ENCODE data around the gene APEX2. TPM values are rescaled to one million over a fixed set of nuclear protein-coding genes. Genes with fewer than 3 reads are reported as not detected.

The APEX2 gene
- total and polyA plus RNA-seq, 4 donors = 6.2 to 15.4 (median 10.2) TPM

DNA sequence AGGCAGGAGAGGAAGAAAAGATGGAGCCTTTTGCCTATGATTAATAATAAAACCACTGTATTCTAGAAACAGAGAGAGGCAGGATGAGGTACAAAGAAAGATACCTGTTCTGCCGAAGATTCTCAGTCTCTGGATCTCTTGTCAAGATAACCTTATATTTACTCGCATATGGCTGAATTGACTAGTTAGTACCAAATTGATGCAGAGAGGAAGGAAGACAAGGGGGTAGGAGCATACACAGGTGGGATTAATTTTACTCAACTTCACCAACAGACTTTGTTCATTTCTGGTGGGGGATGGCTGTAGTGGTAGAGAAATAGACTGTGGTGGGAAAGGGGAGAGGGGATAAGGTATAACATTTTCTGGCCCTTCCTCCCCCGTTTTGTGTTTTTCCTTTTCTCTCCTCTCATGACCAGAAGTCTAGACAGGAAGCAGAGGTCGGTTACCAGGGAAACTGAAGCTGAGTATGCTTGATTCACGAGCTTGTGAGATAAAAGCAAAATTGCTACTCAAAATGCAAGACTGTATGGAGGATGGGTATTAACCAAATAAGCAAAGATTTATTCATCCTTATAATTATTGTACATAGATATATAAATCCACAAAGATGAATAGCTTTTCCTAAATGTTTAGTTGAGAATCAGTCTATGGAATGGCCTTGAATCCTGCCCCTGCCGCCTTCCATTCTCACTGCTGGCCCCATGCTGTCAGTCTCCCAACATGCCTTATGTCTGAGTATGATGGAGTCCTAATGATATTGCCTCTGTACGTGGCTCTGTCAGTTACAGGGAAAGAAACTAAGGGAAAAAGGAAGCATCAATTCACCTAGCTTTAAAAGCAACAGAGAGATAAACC is 56.9 kb downstream of the APEX2 start:
- H3K4me1 ChIP-seq (ENCODE audit: control insufficient read depth in 5 of 5, insufficient read depth in 5 of 5, low read length in 5 of 5) = peaks cover 0 to 3% (median 0%) of the 10 kb centered on the region in 5 donors
- no peak overlapping the region for H3K4me3 ChIP-seq
- ATAC-seq (ENCODE audit: insufficient read depth, low FRiP score) = no peak
- no peak overlapping the region for H3K9ac ChIP-seq (ENCODE audit: insufficient read depth in 1 of 2, low read length in 2 of 2)
- peak in 2 of 3 donors; percentile 29 to 53 for DNase-seq
- peaks cover 0 to 2% (median 0%) of the 10 kb centered on the region in 4 donors for H3K9me3 ChIP-seq (ENCODE audit: control insufficient read depth in 4 of 4, insufficient read depth in 3 of 4, low read length in 3 of 4)
- WGBS, 2 donors = 7 to 29% methylated on average over 7 of the region's 7 CpGs
- no peak for TF ChIP-seq CTCF (IDR thresholded peaks at IDR 0.05; ENCODE audit: control extremely low read depth, extremely low read depth)
- H3K36me3 ChIP-seq (ENCODE audit: control insufficient read depth in 4 of 4, insufficient read depth in 4 of 4, low read length in 4 of 4) = no peaks in the 10 kb centered on the region
- H3K27ac ChIP-seq (ENCODE audit: low read depth in 1 of 2, low read length in 1 of 2) = no peak overlapping the region
- peaks cover 0 to 4% (median 0%) of the 10 kb centered on the region in 3 donors for H3K27me3 ChIP-seq (ENCODE audit: control insufficient read depth in 3 of 3, insufficient read depth in 3 of 3, low read length in 2 of 3)

GRCh38 chrX:55057675-55058249 is 57.6 kb downstream of the APEX2 start:
- no peak overlapping the region for H3K27ac ChIP-seq (ENCODE audit: low read depth in 1 of 2, low read length in 1 of 2)
- peaks cover 0 to 4% (median 0%) of the 10 kb centered on the region in 3 donors for H3K27me3 ChIP-seq (ENCODE audit: control insufficient read depth in 3 of 3, insufficient read depth in 3 of 3, low read length in 2 of 3)
- 22 to 23% methylated on average over 5 of the region's 5 CpGs for WGBS, 2 donors
- H3K9ac ChIP-seq (ENCODE audit: insufficient read depth in 1 of 2, low read length in 2 of 2) = no peak overlapping the region
- ATAC-seq (ENCODE audit: insufficient read depth, low FRiP score) (peak; percentile 77), DNase-seq (peak; percentile 21 to 63 (median 49))
- H3K36me3 ChIP-seq (ENCODE audit: control insufficient read depth in 4 of 4, insufficient read depth in 4 of 4, low read length in 4 of 4) = no peaks in the 10 kb centered on the region
- no peak overlapping the region for H3K4me3 ChIP-seq
- H3K9me3 ChIP-seq (ENCODE audit: control insufficient read depth in 4 of 4, insufficient read depth in 3 of 4, low read length in 3 of 4) = no peaks in the 10 kb centered on the region
- TF ChIP-seq CTCF (IDR thresholded peaks at IDR 0.05; ENCODE audit: control extremely low read depth, extremely low read depth) = peak; percentile 70
- peaks cover 0 to 3% (median 0%) of the 10 kb centered on the region in 5 donors for H3K4me1 ChIP-seq (ENCODE audit: control insufficient read depth in 5 of 5, insufficient read depth in 5 of 5, low read length in 5 of 5)

Other genes starting within 250 kb of the APEX2 start
- gene ITIH6, start 202.1 kb upstream of the APEX2 start, total RNA-seq = under 1 TPM in 1 of 2 donors, not detected in 1; 0.20 TPM
- not detected for gene ITIH6, start 202.1 kb upstream of the APEX2 start, polyA plus RNA-seq
- 100 to 1,000 TPM; 114 to 276 TPM for gene MAGED2, start 192.6 kb upstream of the APEX2 start, total RNA-seq
- gene MAGED2, start 192.6 kb upstream of the APEX2 start, polyA plus RNA-seq = 10 to 100 TPM; 75.8 to 76.4 TPM
- 10 to 100 TPM in 1 of 2 donors, 1 to 10 TPM in 1; 4.2 to 30.9 TPM for gene TRO, start 79.5 kb upstream of the APEX2 start, total RNA-seq
- gene TRO, start 79.5 kb upstream of the APEX2 start, polyA plus RNA-seq = 1 to 10 TPM; 1.9 to 2.8 TPM
- gene PFKFB1, start 6.2 kb upstream of the APEX2 start, total RNA-seq = under 1 TPM; 0.17 to 0.34 TPM
- gene PFKFB1, start 6.2 kb upstream of the APEX2 start, polyA plus RNA-seq = under 1 TPM; 0.06 to 0.14 TPM
- 100 to 1,000 TPM in 1 of 2 donors, 1 to 10 TPM in 1; 2.8 to 111 TPM for gene ALAS2, start 30.6 kb downstream of the APEX2 start, total RNA-seq
- gene ALAS2, start 30.6 kb downstream of the APEX2 start, polyA plus RNA-seq = under 1 TPM; 0.10 to 0.19 TPM
- gene PAGE2B, start 74.7 kb downstream of the APEX2 start, total RNA-seq = not detected
- under 1 TPM in 1 of 2 donors, not detected in 1; 0.37 TPM for gene PAGE2B, start 74.7 kb downstream of the APEX2 start, polyA plus RNA-seq
- not detected for gene PAGE2, start 88.7 kb downstream of the APEX2 start, total RNA-seq
- gene PAGE2, start 88.7 kb downstream of the APEX2 start, polyA plus RNA-seq = not detected
- gene PAGE5, start 220.0 kb downstream of the APEX2 start, total RNA-seq = not detected
- gene PAGE5, start 220.0 kb downstream of the APEX2 start, polyA plus RNA-seq = not detected